Measurements from ENCODE around the gene VPS25.

DNA sequence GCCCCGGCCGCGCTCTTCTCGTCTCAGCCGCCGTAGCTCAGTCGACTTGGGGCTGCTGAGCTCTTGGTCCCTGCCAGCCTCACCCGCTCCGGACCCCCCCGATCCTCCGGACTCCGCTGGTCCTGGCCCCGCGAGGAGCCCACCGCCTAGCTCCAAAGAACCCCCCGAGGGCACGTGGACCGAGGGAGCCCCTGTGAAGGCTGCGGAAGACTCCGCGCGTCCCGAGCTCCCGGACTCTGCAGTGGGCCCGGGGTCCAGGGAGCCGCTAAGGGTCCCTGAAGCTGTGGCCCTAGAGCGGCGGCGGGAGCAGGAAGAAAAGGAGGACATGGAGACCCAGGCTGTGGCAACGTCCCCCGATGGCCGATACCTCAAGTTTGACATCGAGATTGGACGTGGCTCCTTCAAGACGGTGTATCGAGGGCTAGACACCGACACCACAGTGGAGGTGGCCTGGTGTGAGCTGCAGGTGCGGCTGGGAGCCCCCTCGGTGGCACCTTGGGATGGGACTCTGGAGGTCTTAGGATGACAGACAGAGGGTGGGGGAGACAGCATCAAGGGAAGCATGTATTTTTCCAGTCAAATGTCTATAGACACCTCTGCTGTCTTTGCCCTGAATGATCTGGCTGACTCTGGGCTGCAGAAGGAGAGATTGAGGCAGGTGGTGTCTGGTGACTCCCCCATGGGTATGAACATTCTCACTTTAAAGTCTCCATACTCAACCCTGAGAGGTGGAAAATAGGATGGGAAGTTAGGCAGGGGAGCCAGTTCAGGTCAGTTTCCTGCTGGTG lies 7.8 kb downstream of the VPS25 start:
- TF ChIP-seq, protein P1, sequence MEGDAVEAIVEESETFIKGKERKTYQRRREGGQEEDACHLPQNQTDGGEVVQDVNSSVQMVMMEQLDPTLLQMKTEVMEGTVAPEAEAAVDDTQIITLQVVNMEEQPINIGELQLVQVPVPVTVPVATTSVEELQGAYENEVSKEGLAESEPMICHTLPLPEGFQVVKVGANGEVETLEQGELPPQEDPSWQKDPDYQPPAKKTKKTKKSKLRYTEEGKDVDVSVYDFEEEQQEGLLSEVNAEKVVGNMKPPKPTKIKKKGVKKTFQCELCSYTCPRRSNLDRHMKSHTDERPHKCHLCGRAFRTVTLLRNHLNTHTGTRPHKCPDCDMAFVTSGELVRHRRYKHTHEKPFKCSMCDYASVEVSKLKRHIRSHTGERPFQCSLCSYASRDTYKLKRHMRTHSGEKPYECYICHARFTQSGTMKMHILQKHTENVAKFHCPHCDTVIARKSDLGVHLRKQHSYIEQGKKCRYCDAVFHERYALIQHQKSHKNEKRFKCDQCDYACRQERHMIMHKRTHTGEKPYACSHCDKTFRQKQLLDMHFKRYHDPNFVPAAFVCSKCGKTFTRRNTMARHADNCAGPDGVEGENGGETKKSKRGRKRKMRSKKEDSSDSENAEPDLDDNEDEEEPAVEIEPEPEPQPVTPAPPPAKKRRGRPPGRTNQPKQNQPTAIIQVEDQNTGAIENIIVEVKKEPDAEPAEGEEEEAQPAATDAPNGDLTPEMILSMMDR (IDR thresholded peaks at IDR 0.05) = no peak
- no peak for TF ChIP-seq POLR2A (IDR thresholded peaks at IDR 0.05)

Data from body of pancreas (tissue), 4 donors.